Measurements from ENCODE around the gene HFE. TPM values are rescaled to one million over a fixed set of nuclear protein-coding genes. Genes with fewer than 3 reads are reported as not detected.

The HFE gene
- total and polyA plus RNA-seq, 2 donors (not counting 1 experiment from before 2014, with no cell fraction given): 18.3 to 22.3 TPM

GRCh38 chr6:26067367-26067766 lies 19.9 kb upstream of the HFE start:
- H3K79me2 ChIP-seq (ENCODE audit: control insufficient read depth, insufficient read depth, low read length): no peaks in the 10 kb centered on the region
- H3K4me1 ChIP-seq (ENCODE audit: control insufficient read depth, extremely low read depth, insufficient read depth, low read length): no peaks in the 10 kb centered on the region
- H3K27me3 ChIP-seq (ENCODE audit: control insufficient read depth, insufficient read depth, low read length): no peaks in the 10 kb centered on the region
- no peak for TF ChIP-seq CTCF (conservative IDR thresholded peaks at IDR 0.05 in 1 of 2, IDR thresholded peaks at IDR 0.05 in 1 of 2; ENCODE audit: low read depth in 1 of 2, low read length in 2 of 2)
- no peak for TF ChIP-seq EZH2 (IDR thresholded peaks at IDR 0.05; ENCODE audit: low read length, missing control alignments)
- H3K9me3 ChIP-seq (ENCODE audit: control insufficient read depth, insufficient read depth, low read depth, low read length): no peaks in the 10 kb centered on the region
- no peak overlapping the region for H3K9ac ChIP-seq (ENCODE audit: insufficient read depth, low read length)
- no peaks in the 10 kb centered on the region for H3K36me3 ChIP-seq (ENCODE audit: control insufficient read depth, insufficient read depth, low read length)
- H3K4me3 ChIP-seq (replicated peaks in 1 of 4; ENCODE audit: control extremely low read depth in 1 of 4, insufficient read depth in 1 of 4, low read depth in 3 of 4, low read length in 4 of 4): no peak overlapping the region
- no peak overlapping the region for H3K27ac ChIP-seq (ENCODE audit: insufficient read depth, low read length)
- no peak overlapping the region for H3K4me2 ChIP-seq (ENCODE audit: extremely low read depth, insufficient read depth, low read length)
- no peak overlapping the region for H2AFZ ChIP-seq (ENCODE audit: low read length)
- DNase-seq (ENCODE audit: low read depth in 2 of 2): no peak
- H4K20me1 ChIP-seq (ENCODE audit: control insufficient read depth, extremely low read depth, insufficient read depth, low read length): no peaks in the 10 kb centered on the region

GRCh38 chr6:26068036-26068435 lies 19.2 kb upstream of the HFE start:
- H3K9ac ChIP-seq (ENCODE audit: insufficient read depth, low read length): no peak overlapping the region
- H3K4me2 ChIP-seq (ENCODE audit: extremely low read depth, insufficient read depth, low read length): no peak overlapping the region
- H3K4me1 ChIP-seq (ENCODE audit: control insufficient read depth, extremely low read depth, insufficient read depth, low read length): no peaks in the 10 kb centered on the region
- DNase-seq (ENCODE audit: low read depth in 2 of 2): no peak
- no peaks in the 10 kb centered on the region for H3K79me2 ChIP-seq (ENCODE audit: control insufficient read depth, insufficient read depth, low read length)
- H3K4me3 ChIP-seq (replicated peaks in 1 of 4; ENCODE audit: control extremely low read depth in 1 of 4, insufficient read depth in 1 of 4, low read depth in 3 of 4, low read length in 4 of 4): no peak overlapping the region
- no peaks in the 10 kb centered on the region for H3K9me3 ChIP-seq (ENCODE audit: control insufficient read depth, insufficient read depth, low read depth, low read length)
- H4K20me1 ChIP-seq (ENCODE audit: control insufficient read depth, extremely low read depth, insufficient read depth, low read length): no peaks in the 10 kb centered on the region
- no peaks in the 10 kb centered on the region for H3K27me3 ChIP-seq (ENCODE audit: control insufficient read depth, insufficient read depth, low read length)
- no peaks in the 10 kb centered on the region for H3K36me3 ChIP-seq (ENCODE audit: control insufficient read depth, insufficient read depth, low read length)
- H3K27ac ChIP-seq (ENCODE audit: insufficient read depth, low read length): no peak overlapping the region
- TF ChIP-seq CTCF (conservative IDR thresholded peaks at IDR 0.05 in 1 of 2, IDR thresholded peaks at IDR 0.05 in 1 of 2; ENCODE audit: low read depth in 1 of 2, low read length in 2 of 2) (no peak), EZH2 (IDR thresholded peaks at IDR 0.05; ENCODE audit: low read length, missing control alignments) (no peak)
- H2AFZ ChIP-seq (ENCODE audit: low read length): no peak overlapping the region

- Histone ChIP-seq H3K27me3 (ENCODE audit: control insufficient read depth, insufficient read depth, low read length) (no peaks in the 10 kb centered on the region), H3K4me1 (ENCODE audit: control insufficient read depth, extremely low read depth, insufficient read depth, low read length) (no peaks in the 10 kb centered on the region), H3K36me3 (ENCODE audit: control insufficient read depth, insufficient read depth, low read length) (no peaks in the 10 kb centered on the region), H3K9me3 (ENCODE audit: control insufficient read depth, insufficient read depth, low read depth, low read length) (no peaks in the 10 kb centered on the region), H3K79me2 (ENCODE audit: control insufficient read depth, insufficient read depth, low read length) (no peaks in the 10 kb centered on the region), H3K27ac (ENCODE audit: insufficient read depth, low read length) (no peak overlapping the region), H3K4me2 (ENCODE audit: extremely low read depth, insufficient read depth, low read length) (no peak overlapping the region), H3K9ac (ENCODE audit: insufficient read depth, low read length) (no peak overlapping the region), H3K4me3 (replicated peaks in 1 of 4; ENCODE audit: control extremely low read depth in 1 of 4, insufficient read depth in 1 of 4, low read depth in 3 of 4, low read length in 4 of 4) (no peak overlapping the region), H4K20me1 (ENCODE audit: control insufficient read depth, extremely low read depth, insufficient read depth, low read length) (no peaks in the 10 kb centered on the region), H2AFZ (ENCODE audit: low read length) (peak overlapping the region; percentile 41)
- TF ChIP-seq EZH2 (IDR thresholded peaks at IDR 0.05; ENCODE audit: low read length, missing control alignments): no peak
- TF ChIP-seq CTCF (conservative IDR thresholded peaks at IDR 0.05 in 1 of 2, IDR thresholded peaks at IDR 0.05 in 1 of 2; ENCODE audit: low read depth in 1 of 2, low read length in 2 of 2): no peak
- peak in 1 of 2 donors; percentile 12 for DNase-seq (ENCODE audit: low read depth in 2 of 2)
Observed at GRCh38 chr6:26071135-26071534, 16.1 kb upstream of the HFE start.

All from fibroblast of lung (primary cell).